PC-9 (cell line): Measurements from ENCODE around the gene CCT3. TPM values are rescaled to one million over a fixed set of nuclear protein-coding genes. Genes with fewer than 3 reads are reported as not detected.

ENCODE experiments used
- BruUV-seq: library from RNA; stranded (reverse); fragments of 400-500 nt; replicated peaks from 2 replicates; lab custom pipeline; 2021; lab: Mats Ljungman, UMichigan
- CTCF ChIA-PET: fragments of 300-600 bp; sonication (Branson Sonifier 250); formaldehyde crosslinking; loops from one replicate; lab custom pipeline; 2022; ENCODE audit warnings: antibody characterized with exemption; lab: Charles Lee
- POLR2A ChIA-PET: fragments of 300-600 bp; sonication (Branson Sonifier 250); formaldehyde crosslinking; loops from one replicate; lab custom pipeline; 2022; ENCODE audit warnings: antibody characterized with exemption; ENCODE audit not compliant: unreplicated experiment; lab: Charles Lee
- DNase-seq, 2 experiments: peaks; one replicate each; pipeline versions ENCODE4 v3.0.0 to v3.0.0-alpha.2; 2015 to 2022; ENCODE audit warnings: mixed read lengths in 1 of 2
- H2AFZ ChIP-seq: fragments of 200-600 bp; sonication (generic); 2 replicates; pipeline ENCODE4 v1.8.1; 2017; ENCODE audit warnings: antibody characterized with exemption
- H3F3A ChIP-seq: fragments of 200-600 bp; sonication (generic); 2 replicates; pipeline ENCODE4 v1.8.1; 2017; ENCODE audit warnings: antibody characterized with exemption, mild to moderate bottlenecking, low read depth; ENCODE audit not compliant: insufficient read depth
- H3K27ac ChIP-seq: fragments of 200-600 bp; sonication (generic); 2 replicates; pipeline ENCODE4 v1.6.1; 2016; ENCODE audit warnings: mixed run types
- H3K27me3 ChIP-seq: fragments of 200-600 bp; sonication (generic); 2 replicates; pipeline ENCODE4 v1.6.1; 2016; ENCODE audit warnings: low read depth, mixed run types; ENCODE audit not compliant: insufficient read depth
- H3K36me3 ChIP-seq: fragments of 200-600 bp; sonication (generic); 2 replicates; pipeline ENCODE4 v1.6.1; 2016; ENCODE audit warnings: low read depth, mixed run types
- H3K4me1 ChIP-seq: fragments of 200-600 bp; sonication (generic); replicated peaks from 2 replicates; pipeline ENCODE4 v1.6.1; 2016; ENCODE audit warnings: mixed run types; ENCODE audit not compliant: insufficient read depth
- H3K4me2 ChIP-seq: fragments of 200-600 bp; sonication (generic); 2 replicates; pipeline ENCODE4 v1.6.1; 2017; ENCODE audit warnings: mixed run types
- H3K4me3 ChIP-seq: fragments of 200-600 bp; sonication (generic); 2 replicates; pipeline ENCODE4 v1.6.1; 2016; ENCODE audit warnings: mixed run types
- H3K79me2 ChIP-seq: fragments of 200-600 bp; sonication (generic); 2 replicates; pipeline ENCODE4 v1.6.1; 2017; ENCODE audit warnings: low read depth, mixed run types
- H3K9me2 ChIP-seq: fragments of 200-600 bp; sonication (generic); 2 replicates; pipeline ENCODE4 v1.8.1; 2017; ENCODE audit warnings: mild to moderate bottlenecking; ENCODE audit not compliant: insufficient read depth
- H3K9me3 ChIP-seq: fragments of 200-600 bp; sonication (generic); 2 replicates; pipeline ENCODE4 v1.8.1; 2016; ENCODE audit warnings: low read depth; ENCODE audit not compliant: insufficient read depth
- H4K20me1 ChIP-seq: fragments of 200-600 bp; sonication (generic); 2 replicates; pipeline ENCODE4 v1.8.1; 2017; ENCODE audit not compliant: insufficient read depth
- EZH2 ChIP-seq: fragments of 200-600 bp; sonication (generic); IDR thresholded peaks from 2 replicates; pipeline ENCODE4 v1.8.0; 2017; ENCODE audit warnings: antibody characterized with exemption, low read depth
- intact Hi-C: fragments of 100-400 bp; cut with micrococcal nuclease; formaldehyde crosslinking; loops from one replicate; pipeline ENCODE4 v1.10.0; 2022; ENCODE audit not compliant: unreplicated experiment
- total RNA-seq: library from RNA; stranded (reverse); gene quantifications from 2 replicates; pipeline ENCODE4 v1.2.3, GENCODE V29; 2021
- TF ChIP-seq, protein P1 (sequence below): fragments of 200-600 bp; sonication (generic); conservative IDR thresholded peaks from 2 replicates; pipeline ENCODE4 v1.6.1; 2017; ENCODE audit warnings: mixed run types, antibody characterized with exemption, mild to moderate bottlenecking, moderate library complexity

Gene CCT3
- total RNA-seq, 1 experiment from 2014 or later = 317 TPM

- Histone ChIP-seq H3K9me2 (no peaks in the 10 kb centered on the region), H3K4me1 (no peaks in the 10 kb centered on the region), H3K36me3 (peaks cover 25% of the 10 kb centered on the region), H2AFZ (no peak overlapping the region), H3K27me3 (no peaks in the 10 kb centered on the region), H3K9me3 (no peaks in the 10 kb centered on the region), H3F3A (peaks cover 61% of the 10 kb centered on the region; the same call in 1 of the 2 replicates), H3K4me2 (no peak overlapping the region), H3K4me3 (no peak overlapping the region), H3K79me2 (no peaks in the 10 kb centered on the region; the same call in 1 of the 2 replicates), H3K27ac (no peak overlapping the region), H4K20me1 (peaks cover 18% of the 10 kb centered on the region; the same call in 1 of the 2 replicates)
- BruUV-seq = no TSS peak
- DNase-seq = no peak
- intact Hi-C loops = loop anchor here (10.0 kb wide), 1 partner anchor 216 kb away; no protein-coding TSS in a partner anchor
- CTCF ChIA-PET = no interaction called here
- TF ChIP-seq, protein P1, sequence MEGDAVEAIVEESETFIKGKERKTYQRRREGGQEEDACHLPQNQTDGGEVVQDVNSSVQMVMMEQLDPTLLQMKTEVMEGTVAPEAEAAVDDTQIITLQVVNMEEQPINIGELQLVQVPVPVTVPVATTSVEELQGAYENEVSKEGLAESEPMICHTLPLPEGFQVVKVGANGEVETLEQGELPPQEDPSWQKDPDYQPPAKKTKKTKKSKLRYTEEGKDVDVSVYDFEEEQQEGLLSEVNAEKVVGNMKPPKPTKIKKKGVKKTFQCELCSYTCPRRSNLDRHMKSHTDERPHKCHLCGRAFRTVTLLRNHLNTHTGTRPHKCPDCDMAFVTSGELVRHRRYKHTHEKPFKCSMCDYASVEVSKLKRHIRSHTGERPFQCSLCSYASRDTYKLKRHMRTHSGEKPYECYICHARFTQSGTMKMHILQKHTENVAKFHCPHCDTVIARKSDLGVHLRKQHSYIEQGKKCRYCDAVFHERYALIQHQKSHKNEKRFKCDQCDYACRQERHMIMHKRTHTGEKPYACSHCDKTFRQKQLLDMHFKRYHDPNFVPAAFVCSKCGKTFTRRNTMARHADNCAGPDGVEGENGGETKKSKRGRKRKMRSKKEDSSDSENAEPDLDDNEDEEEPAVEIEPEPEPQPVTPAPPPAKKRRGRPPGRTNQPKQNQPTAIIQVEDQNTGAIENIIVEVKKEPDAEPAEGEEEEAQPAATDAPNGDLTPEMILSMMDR = no peak
- TF ChIP-seq EZH2 = no peak
- POLR2A ChIA-PET = no interaction called here
Observed at GRCh38 chr1:156310962-156311361, 27.1 kb downstream of the CCT3 start.

- no TSS peak for BruUV-seq
- Histone ChIP-seq H2AFZ (no peak overlapping the region), H3F3A (peaks cover 58% of the 10 kb centered on the region; the same call in 1 of the 2 replicates), H3K4me2 (no peak overlapping the region), H3K4me3 (no peak overlapping the region), H3K79me2 (no peaks in the 10 kb centered on the region; the same call in 1 of the 2 replicates), H3K4me1 (no peaks in the 10 kb centered on the region), H3K27ac (no peak overlapping the region), H3K9me3 (no peaks in the 10 kb centered on the region), H3K27me3 (no peaks in the 10 kb centered on the region), H3K9me2 (no peaks in the 10 kb centered on the region), H4K20me1 (peaks cover 15% of the 10 kb centered on the region; the same call in 1 of the 2 replicates), H3K36me3 (peaks cover 21% of the 10 kb centered on the region)
- DNase-seq = no peak
- CTCF ChIA-PET = no interaction called here
- POLR2A ChIA-PET = no interaction called here
- TF ChIP-seq EZH2 = no peak
- TF ChIP-seq, protein P1 = no peak
- intact Hi-C loops = no loop called here
Observed at GRCh38 chr1:156308078-156308477, 30.0 kb downstream of the CCT3 start.

GRCh38 chr1:156305215-156305614, 32.9 kb downstream of the CCT3 start:
- BruUV-seq = no TSS peak
- H3K27ac ChIP-seq = no peak overlapping the region
- H3K27me3 ChIP-seq = no peaks in the 10 kb centered on the region
- TF ChIP-seq EZH2 = no peak
- TF ChIP-seq, protein P1 = no peak
- H4K20me1 ChIP-seq = 0 out of 2 replicates have a peak, but pooled peaks cover 4% of the 10 kb centered on the region
- no peaks in the 10 kb centered on the region for H3K79me2 ChIP-seq
- POLR2A ChIA-PET = no interaction called here
- 0 out of 2 replicates have a peak, but pooled peaks cover 5% of the 10 kb centered on the region for H3K36me3 ChIP-seq
- no peak overlapping the region for H3K4me3 ChIP-seq
- intact Hi-C loops = no loop called here
- no peaks in the 10 kb centered on the region for H3K4me1 ChIP-seq
- H3K9me3 ChIP-seq = no peaks in the 10 kb centered on the region
- DNase-seq = no peak
- no peak overlapping the region for H2AFZ ChIP-seq
- H3K9me2 ChIP-seq = no peaks in the 10 kb centered on the region
- peaks cover 56% of the 10 kb centered on the region; the same call in 1 of the 2 replicates for H3F3A ChIP-seq
- H3K4me2 ChIP-seq = no peak overlapping the region
- CTCF ChIA-PET = no interaction called here
